NCI-H1105 treated with DMSO at 0.1 percent for 48 hours (cell line): ENCODE data around the gene CYP4Z1.
"Not testable (repeated sequence)": the region's sequence is repeated elsewhere in the genome, so short reads cannot be mapped to it uniquely, and the experiment has no call there.

Experiments used
- DNase-seq: peaks from one replicate; lab custom pipeline; 2025; lab: John Stamatoyannopoulos, UW

The CYP4Z1 gene, protein sequence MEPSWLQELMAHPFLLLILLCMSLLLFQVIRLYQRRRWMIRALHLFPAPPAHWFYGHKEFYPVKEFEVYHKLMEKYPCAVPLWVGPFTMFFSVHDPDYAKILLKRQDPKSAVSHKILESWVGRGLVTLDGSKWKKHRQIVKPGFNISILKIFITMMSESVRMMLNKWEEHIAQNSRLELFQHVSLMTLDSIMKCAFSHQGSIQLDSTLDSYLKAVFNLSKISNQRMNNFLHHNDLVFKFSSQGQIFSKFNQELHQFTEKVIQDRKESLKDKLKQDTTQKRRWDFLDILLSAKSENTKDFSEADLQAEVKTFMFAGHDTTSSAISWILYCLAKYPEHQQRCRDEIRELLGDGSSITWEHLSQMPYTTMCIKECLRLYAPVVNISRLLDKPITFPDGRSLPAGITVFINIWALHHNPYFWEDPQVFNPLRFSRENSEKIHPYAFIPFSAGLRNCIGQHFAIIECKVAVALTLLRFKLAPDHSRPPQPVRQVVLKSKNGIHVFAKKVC

DNA sequence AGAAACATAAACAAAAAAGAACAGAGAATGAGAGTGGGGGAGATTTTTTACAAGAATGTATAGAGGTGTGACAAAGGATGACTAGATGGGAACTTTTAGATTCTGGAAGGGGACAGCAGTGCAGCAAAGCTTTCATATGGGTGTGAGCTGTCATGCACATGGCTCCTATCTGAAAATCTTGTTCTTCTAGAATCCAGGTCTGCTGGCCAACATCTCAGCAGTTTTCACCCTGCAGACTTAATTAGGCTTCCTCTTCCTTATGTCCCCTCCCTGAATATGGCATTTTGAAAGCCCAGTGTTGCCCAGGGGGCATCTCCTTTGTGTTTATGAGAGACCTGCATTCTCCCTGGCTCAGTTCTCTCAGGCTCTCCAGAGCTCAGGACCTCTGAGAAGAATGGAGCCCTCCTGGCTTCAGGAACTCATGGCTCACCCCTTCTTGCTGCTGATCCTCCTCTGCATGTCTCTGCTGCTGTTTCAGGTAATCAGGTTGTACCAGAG, at the start of gene CYP4Z1:
CYP4Z1 (plus strand) TSS at position 135 of the 498 bp plus-strand sequence; CDS start at position 395, 260 bp downstream.
- no peak for DNase-seq

DNA sequence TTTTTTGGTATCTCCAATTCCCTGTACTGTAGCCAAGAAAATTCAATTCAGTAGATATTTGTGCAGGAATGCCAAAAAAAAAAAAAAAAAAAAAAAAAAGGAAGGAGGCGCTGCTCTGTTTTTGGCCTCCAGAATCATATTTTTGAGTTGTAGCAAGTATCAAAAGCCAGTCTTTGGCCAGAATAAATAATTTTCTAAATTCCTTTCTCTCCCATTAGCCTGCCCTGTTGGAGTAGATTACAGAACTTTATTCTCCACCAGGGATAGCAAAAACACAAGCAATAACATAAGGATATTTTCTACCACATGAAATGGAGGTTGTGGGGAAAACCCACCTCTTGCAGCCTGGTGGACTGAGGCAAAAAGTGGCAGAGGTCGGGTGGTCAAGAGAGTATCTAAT, 46.0 kb upstream of the CYP4Z1 start:
- no peak for DNase-seq

DNA sequence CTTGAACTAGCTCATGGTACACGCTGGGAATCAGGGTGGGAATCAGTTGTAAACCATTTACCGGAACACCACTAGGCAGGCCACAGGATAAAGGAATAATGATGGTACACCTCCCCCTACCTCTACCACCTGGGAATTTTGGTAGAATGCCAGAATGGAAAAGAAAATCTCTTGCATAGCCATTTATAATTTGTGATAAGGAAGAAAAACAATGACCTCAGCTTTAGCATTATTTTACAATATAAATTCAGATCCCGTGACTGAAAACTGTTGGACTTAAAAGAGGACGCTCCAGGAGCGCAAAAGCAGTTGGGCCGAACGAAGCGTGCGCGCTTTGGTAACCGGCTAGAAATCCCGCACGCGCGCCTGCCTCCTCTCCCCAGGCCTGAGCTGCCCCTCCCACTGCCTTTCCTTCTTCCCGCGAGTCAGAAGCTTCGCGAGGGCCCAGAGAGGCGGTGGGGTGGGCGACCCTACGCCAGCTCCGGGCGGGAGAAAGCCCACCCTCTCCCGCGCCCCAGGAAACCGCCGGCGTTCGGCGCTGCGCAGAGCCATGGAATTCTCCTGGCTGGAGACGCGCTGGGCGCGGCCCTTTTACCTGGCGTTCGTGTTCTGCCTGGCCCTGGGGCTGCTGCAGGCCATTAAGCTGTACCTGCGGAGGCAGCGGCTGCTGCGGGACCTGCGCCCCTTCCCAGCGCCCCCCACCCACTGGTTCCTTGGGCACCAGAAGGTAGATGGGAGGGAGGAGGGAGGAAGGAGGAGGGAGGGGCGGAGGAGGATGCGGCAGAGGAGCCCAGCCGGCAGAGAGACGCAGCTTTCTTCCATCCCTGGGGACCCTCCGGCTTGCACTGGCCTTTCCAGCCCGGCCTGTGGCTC, 43.5 kb upstream of the CYP4Z1 start, which contains the start of gene CYP4X1:
CYP4X1 (plus strand) TSS at position 402 of the 873 bp plus-strand sequence; CDS start at position 551, 149 bp downstream.
- DNase-seq = peak; percentile 80

DNA sequence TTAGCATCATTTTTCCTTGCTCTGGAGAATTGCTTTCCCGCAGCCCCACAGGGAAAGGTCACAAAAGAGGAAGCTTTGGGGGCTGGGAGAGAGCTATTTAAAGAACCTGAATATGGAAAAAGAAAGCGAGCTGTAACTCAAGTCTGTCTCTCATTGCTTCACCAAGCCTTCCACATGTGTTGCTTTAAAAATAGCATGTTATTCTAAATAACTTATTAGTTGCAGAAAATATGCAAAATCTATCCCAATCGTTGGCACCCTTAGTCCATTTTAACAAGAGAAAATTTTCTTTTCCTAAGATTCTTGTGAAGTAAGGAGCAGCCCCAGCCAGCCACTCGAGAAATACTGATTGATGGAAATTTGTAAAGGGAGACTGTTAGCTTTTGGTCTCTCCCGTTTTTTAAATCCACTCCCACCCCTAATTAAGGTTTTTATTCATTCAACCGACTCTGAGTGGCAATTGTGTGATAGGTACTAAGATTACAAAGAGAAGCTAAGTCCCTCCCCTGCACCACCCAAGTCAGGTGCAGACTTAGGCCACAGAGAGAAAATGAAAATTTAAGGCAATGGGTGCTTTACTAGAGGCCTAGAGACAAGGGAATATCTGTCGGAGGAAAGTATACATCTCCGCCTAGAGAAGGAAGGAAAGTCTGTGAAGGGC, 42.8 kb upstream of the CYP4Z1 start:
- DNase-seq = peak; percentile 36

DNA sequence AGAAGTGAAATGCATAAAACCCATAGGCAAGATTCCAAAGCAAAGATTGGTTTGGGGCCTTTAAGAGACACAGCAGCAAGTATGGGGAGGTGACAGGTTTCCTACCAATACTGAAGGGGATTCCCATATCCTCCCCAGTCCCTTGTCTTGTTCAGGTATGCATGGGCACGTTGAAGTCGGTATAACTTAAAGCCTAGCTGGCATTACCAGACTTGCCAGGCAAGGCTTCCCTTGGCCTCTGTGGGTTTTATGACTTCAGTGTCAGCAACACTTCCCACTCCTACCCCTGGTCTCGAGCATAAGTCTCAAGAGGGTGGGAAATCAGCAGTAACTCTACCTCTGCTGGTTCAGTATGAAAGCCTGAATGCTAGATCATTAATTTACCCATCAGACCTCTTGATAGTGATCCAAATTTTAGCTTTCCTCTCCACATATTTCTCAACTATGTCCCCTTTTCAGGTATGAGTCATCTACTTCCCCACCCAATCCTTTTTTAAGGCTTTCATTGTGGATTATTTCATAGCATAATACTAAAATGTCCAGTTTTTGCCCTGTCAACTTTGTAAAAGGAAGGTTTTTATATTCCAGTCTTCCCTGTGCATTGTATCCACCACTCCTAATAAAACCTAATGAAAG, 36.7 kb upstream of the CYP4Z1 start:
- DNase-seq = no peak

DNA sequence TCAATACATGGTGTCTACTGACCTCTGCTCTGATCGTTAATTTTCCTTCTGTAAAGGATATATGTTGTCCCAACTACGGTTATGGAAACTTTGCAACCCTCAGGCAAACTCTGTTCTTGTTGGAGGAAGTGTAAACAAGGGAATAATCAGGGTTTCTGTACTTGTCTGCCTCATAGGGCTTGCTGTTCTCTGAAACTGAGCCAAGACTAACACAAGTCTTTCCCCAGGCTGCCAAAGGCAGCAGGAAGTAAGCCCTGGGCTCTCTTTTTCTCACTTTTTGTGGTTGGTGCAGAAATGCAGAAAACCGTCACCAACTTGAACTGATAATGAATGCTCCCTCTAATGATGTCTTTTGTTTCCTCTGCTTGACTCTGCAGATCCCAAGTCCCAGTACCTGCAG, 36.0 kb upstream of the CYP4Z1 start:
- no peak for DNase-seq

DNA sequence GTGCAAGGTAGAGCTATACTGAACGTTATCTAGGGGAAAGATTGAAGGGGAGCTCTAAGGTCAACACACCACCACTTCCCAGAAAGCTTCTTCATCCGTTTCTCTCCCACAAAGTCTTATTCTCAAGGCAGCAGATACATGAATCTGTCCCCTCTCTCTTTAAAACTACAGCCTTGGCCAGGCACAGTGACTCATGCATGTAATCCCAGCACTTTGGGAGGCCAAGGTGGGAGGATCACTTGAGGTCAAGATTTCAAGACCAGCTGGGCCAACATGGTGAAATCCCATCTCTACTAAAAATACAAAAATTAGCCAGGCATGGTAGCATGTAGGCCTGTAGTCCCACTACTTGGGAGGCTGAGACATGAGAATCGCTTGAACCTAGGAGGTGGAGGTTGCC, 35.4 kb upstream of the CYP4Z1 start:
- DNase-seq = no peak

DNA sequence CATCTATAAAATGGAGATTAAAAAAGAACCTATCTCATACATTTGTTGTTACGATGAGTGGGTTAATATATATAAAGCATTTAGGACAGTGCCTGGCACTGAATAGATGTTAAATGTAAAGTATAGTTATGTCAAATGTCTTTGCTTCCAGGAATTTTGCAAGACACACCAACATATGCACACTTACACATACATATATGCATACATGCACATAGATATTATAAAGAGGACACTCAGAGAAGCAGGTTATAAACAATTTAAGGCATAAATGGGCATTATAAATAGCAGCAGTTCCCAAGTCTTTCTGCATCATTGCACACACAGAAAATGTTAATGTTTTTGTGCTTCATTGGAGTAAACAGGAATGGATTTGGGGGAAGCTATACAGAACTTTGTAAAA, 30.3 kb upstream of the CYP4Z1 start:
- DNase-seq = no peak

DNA sequence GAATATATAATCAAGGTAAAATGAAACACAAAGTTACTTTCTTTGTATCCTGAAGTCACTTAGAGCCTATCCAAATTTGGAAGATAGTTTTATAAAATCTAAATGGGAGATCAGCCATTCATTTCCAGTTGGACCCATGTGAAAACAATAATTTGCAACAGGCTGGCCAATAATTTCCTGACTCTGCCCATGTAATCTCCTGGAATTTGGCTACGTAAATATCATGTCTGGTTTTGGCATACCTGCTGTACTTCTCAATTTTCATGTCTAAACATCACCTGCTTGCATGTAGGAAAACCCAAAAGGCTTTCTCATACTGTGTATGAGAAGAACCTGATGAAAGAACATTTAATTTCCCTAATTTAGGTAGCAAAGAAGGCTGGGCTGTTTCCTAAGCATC, 7.7 kb upstream of the CYP4Z1 start:
- DNase-seq = no peak

DNA sequence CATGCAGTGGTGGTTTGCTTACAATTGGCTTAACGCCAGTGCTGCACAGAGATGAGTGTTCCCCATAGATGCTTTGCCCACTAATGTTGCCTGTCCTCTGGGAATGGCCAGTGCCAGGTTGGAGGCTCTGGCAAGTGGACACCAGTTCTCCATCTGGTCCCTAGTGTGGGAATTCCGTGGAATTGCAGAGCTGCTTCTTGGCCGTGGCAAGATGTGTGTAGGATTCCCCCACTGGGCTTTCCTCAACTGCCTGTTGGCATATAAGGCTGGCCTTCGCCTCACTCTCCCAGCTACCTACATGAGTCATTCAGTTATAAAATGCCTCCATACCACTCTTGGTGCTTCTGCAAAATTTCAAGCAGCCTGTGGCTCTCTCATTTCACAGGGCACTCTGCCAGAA, 2.0 kb downstream of the CYP4Z1 start:
- not testable (repeated sequence) for DNase-seq

DNA sequence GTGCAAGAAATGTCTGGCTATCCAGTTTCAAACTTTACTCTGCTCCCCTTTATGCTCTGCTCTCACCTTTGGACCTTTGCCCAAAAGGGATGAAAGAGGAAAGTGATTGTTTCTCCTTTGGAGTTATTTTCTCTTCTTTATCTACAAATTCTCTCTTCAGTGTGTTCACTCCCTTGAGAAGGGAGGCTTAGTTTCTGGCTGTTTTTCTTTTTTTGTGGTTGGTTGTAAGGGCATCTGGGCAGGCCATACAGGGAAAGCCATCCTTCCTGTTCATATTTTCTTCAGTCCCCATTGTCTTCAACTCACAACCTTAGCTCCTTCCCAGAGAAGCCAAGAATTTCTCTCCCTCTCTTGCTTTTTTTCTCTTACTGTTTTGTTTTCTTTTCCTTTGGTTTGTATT, 2.5 kb downstream of the CYP4Z1 start:
- not testable (repeated sequence) for DNase-seq

DNA sequence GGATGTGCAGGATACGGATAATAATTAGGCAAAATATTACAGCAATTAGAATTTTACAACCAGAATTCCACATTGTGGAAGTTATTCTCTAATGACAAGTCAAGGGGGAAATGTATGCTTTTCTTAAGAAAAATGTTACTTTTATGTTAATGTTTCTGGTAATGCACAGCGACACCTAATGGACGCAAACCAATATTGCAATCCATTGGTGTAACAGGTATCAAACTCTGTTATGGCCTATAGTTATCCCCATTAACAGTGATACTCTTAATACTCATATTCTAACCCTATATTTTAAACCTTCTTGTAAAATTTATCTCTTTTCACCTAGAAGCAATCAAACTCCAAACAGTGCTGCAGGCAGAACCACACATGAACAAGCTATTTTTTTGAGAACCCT, 22.3 kb downstream of the CYP4Z1 start:
- DNase-seq = peak; percentile 45

DNA sequence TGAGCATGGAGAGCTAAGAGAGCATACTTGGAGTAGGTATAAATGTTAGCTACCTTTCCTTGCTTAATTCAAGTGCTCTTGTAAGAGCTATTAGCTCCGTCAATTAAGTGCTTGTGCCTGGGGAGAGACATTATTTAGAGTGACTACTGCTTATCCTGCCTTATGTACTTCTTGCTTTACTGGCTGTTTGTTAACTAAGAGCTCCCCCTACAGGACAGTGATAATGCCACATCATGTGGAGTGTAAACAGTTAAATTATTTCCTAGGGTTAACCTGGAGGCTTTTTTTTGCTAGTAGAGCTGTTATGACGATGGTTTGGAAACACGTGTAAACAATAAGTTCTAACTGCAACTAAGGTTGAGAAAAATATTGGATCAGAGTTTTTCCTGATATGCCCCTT, 24.4 kb downstream of the CYP4Z1 start:
- not testable (repeated sequence) for DNase-seq

DNA sequence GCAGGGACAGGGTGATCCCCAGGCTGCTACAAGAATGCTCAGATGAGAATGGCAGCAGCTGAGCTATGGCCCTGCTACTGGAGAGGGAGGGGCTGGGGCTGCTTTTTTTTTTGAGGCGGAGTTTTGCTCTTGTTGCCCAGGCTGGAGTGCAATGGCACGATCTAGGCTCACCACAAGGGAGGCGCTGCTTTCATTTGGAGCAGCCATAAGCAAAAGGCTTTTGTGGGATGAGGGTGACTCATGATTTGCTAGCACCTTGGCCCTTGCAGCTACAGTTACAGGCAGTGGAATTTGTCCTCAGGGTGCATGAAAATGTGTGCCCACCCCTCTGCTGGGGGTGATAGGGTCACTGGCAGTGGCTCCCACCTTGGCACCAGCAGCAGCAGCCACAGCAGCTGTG, 37.8 kb downstream of the CYP4Z1 start:
- no peak for DNase-seq

DNA sequence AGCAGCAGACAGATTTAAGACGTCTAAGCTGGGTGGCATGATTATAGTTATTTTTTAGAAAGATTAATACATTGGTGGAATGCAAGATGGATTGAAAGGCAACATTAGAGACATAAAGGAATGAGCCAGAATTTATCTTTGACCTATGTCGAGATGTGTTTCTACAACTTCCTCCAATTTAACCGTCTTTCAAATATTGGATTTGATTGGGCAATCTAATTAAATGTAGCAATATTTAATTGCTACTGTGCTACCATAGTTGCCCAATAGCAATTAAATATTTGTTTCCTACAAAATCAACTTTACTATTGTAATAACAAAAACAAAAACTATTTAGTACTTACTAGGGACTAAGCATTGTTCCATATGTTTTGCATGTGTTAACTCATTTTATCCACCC, 39.8 kb downstream of the CYP4Z1 start:
- no peak for DNase-seq

DNA sequence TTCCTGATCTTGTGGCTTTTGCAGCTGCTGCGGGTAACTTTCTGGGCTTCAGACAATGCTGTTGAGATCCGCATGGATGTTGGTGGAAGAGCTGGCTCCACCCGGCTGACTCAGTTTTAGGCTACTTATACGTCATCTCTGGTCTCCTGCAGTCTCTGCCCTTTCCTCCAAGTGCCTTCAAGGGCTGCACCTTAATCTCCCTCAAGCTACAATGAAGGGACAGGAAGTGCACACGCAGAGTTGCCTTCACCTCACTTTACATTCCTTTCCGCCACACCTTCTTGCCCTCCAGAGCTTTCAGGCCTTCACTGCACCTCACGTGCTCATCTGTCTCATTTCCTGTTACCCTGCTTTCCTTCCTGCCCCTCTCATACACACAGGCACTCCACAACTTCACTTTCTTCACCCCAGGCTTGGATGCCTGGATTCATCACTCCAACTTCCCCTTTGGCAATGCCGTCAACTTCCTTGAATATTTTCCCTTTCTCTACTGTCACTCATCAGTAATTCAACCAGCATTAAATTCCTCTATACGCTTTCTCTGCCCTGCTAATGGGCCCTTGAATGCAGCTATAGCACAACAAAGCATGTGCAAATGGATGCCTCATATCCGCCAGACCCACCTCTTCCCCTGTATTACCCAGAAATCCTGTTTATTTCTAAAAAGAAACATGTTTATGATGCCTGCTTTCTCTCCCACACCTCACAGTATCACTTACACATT, 41.0 kb downstream of the CYP4Z1 start:
- DNase-seq = not testable (repeated sequence)

DNA sequence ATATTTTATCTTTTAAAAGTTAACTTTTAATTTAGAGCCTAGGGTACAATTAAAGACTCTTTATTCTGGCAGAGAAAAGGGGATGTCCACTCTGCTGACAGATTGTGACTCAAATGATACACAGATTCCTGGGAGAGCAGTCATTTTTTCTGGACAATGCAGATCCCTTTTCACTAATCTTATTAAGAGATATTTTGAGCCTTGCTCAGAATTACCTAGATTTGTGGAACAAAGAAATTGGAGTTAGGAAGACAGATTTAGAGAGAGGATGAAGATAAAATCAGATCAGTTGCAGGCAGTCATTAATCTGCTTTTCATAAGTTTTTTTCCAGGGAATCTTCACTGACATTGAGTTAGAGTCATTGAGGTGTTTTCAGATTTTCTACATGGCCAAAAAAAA, 42.5 kb downstream of the CYP4Z1 start:
- DNase-seq = not testable (repeated sequence)

DNA sequence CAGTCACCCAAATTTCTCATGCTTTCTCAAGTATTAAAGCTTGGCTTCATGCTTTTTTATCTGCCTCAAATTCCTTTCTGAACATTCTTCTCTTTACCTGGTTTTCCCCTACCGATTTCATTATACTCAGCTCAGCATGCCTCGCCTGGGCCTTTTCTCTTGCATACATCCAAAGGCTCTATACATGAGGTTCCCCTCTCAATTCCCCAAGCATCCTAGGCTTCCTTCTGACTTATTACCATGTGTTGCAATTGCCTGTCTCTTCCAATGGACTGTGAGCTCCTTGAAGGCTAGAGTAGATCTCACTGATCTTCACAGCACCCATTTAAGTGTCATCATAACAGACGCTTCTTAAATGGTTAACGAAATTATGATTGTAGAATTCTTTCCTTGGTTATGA, 46.1 kb downstream of the CYP4Z1 start:
- DNase-seq = no peak

DNA sequence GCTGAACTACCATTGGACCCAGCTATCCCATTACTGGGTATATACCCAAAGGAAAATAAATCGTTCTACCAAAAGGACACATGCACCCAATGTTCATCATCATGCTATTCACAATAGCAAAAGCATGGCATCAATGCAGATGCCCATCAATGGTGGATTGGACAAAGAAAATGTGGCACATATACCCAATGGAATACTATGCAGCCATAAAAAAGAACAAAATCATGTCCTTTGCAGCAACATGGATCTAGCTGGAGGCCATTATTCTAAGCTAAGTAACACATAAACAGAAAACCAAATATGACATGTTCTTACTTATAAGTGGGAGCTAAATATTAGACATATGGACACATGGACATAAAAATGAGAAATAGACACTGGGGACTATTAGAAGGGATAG, 54.0 kb downstream of the CYP4Z1 start:
- DNase-seq = not testable (repeated sequence)

DNA sequence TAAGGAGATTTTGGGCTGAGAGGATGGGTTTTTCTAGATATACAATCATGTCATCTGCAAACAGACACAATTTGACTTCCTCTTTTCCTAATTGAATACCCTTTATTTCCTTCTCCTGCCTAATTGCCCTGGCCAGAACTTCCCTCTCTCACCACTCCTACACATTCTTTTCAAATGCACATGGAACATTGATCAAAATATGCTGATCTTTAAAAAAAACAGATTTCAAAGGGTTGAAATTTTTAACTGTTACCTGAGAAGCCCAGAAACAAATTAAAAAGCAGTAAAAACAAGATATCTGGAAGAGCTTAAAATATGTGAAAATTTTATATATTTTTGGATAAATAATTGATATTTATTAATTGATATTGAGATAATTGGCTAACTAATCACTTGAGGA, 57.8 kb downstream of the CYP4Z1 start:
- not testable (repeated sequence) for DNase-seq

DNA sequence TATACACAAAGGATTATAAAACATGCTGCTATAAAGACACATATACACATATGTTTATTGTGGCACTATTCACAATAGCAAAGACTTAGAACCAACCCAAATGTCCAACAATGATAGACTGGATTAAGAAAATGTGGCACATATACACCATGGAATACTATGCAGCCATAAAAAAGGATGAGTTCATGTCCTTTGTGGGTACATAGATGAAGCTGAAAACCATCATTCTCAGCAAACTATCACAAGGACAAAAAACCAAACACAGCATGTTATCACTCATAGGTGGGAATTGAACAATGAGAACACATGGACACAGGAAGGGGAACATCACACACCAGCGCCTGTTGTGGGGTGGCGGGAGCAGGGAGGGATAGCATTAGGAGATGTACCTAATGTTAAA, 60.0 kb downstream of the CYP4Z1 start:
- DNase-seq = not testable (repeated sequence)
